HG03060 (cell line): ENCODE data around the gene UPF1.
"Not testable (repeated sequence)": the region's sequence is repeated elsewhere in the genome, so short reads cannot be mapped to it uniquely, and the experiment has no call there.

Experiments used
- ATAC-seq: cut with Tn5 transposase; IDR thresholded peaks from one replicate; pipeline ENCODE4 v1.9.1; 2021; ENCODE audit warnings: low read depth, moderate number of reproducible peaks; ENCODE audit not compliant: unreplicated experiment

UPF1 gene

DNA sequence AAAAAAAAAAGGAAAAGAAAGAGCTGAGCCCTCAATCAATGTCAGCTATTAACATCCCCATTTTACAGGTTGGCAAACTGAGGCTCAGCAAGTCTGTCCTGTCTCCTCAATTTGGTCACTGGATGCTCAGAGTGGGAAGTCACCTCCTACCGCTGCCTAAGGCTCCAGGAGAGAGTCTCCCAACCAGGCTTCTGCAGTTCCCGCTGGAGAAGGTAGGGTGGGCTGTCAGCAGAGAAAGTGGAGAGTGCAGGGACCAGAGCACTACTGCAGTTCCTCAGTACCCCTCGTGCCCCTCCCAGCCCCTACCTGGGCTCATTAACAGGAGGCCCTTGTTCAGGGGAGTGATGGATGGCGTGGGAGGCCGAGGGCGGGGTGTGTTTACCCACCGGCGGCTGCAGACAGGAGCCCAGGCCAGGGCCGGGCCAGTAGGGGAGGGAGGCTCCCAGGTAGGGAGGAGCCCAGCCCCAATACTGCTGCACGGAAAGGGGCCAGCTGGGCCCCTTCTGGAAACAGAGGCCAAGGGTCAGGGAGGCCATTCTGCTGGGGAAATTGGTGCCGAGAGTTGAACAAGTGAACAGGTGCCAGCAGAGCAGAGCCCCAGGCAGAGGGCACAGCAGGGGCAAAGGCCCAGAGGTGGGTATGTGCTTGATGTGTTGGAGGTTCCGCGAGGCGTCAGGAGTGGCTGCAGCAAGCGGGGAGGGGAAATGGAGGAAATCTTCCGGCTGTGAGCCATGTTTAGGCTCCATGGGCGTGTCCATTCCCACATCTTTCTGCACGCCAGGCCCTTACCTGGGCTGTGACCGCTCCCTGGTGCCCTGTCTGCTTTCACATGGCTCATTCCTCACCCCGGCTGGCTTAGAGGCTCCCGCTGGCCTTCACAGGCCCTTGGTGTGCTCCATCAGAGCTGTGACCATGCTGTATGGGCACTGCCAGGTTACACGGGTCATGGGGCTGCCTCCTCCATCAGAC, 33.1 kb upstream of the UPF1 start:
- ATAC-seq: no peak

DNA sequence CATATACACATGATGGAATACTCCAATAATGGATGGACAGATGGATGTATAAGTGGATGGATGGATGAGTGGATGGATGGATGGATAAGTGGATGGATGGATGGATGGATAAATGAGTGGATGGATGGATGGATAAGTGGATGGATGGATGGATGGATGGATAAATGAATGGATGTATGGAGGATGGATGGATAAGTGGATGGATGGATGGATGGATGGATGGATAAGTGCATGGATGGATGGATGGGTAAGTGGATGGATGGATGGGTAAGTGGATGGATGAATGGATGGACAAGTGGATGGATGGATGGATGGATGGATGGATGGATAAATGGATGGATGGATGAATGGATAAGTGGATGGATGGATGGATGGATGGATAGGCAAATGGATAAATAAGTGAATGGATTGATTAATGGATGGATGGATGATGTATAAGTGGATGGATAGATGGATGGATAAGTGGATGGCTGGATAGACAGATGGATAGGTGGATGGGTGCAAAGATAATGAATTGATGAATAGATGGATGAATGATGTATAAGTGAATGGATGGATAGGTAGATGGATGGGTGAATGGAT, 32.3 kb upstream of the UPF1 start:
- no peak for ATAC-seq

DNA sequence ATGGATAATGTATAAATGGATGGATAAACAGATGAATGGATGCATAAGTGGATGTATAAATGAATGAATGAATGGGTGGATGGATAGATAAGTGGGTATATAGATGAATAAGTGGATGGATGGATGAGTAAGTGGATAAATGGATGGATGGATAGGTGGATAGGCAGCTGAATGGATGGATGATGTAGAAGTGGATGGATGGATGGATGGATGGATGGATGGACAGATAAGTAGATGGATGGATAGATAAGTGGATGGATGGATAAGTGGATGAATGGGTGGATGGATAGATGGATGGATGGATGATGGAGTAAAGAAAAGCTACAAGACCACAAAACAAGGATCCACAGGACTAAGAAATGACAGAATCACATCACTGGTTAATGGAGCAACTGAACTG, 31.7 kb upstream of the UPF1 start:
- no peak for ATAC-seq

- ATAC-seq: no peak
Observed at GRCh38 chr19:18800636-18801035, 31.1 kb upstream of the UPF1 start.

GRCh38 chr19:18802354-18802753, 29.4 kb upstream of the UPF1 start:
- ATAC-seq: no peak

DNA sequence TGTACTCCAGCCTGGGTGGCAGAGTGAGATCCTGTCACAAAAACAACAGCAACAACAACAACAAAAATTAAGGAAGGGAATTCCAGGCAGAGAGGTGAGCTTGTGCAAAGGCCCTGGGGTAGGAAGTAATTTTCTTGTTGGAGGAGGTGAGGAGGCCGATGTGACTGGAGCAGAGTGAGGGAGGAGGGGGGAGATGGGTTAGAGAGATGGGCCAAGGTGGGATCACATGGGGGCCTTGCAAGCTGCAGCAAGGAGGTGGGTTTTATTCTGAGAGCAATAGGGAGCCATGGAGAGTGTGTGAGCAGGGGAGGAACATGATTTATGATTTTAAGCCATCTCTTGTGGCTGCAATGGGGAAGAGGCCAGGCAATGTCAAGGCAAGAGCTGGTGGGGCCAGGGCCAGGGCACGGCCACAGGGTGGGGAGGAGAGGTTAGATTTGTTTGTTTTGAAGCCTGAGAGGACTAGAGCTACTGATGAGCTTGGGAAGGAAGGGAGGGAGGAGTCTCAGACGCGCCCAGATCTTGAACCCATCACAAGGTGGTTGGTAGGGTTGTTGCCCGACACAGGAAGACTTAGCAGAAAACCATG, 28.1 kb upstream of the UPF1 start:
- no peak for ATAC-seq

GRCh38 chr19:18804139-18804601, 27.6 kb upstream of the UPF1 start:
- ATAC-seq: no peak

DNA sequence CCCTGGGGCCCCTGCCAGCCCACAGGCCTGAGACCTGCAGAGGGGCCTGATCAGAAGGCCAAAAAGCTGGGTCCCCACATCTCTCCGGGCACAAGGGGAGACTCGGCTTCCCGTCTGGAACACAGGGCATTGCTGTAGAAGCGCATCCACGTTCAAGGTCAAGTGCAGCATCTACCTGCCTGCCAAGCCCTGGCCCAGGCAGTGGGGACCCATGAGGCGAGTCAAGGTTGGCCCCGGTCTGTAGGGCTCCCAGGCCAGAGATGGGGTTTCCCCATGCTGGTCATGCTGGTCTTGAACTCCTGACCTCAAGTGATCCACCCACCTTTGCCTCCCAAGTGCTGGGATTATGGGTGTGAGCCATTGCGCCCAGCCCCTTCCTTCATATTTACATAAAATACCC, 27.1 kb upstream of the UPF1 start:
- ATAC-seq: no peak

- no peak for ATAC-seq
Observed at GRCh38 chr19:18807861-18808331, 23.9 kb upstream of the UPF1 start.

DNA sequence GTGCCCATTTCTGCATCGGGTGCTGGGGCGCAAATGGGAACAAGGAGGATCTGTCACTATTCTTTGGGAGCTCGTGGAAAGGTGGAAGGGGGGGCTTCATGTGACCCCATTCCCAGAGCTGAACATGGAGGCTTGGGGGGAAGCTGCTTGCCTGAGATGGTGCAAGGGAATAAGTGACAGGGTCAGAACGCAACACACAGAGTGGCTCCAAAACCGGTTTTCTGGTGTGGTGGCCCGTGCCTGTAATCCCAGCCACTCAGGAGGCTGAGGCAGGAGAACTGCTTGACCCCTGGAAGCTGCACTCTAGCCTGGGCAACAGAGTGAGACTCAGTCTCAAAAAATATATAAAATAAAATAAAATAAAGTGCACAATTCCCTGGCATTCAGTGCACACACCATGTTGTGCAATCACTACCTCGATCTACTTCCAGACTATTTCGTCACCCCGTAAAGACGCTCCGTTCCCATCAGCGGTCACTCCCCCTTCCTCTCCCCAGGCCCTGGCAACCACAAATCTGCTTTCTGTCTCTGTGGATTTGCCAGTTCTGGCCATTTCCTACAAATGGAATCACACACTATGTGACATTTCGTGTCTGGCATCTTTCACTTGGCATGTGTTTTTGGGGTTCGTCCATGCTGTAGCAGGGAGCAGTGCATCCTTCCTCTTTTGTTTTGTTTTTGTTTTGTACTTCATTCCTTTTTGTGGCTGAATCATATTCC, 22.4 kb upstream of the UPF1 start:
- ATAC-seq: no peak

GRCh38 chr19:18811638-18812037, 20.1 kb upstream of the UPF1 start:
- ATAC-seq: not testable (repeated sequence)

DNA sequence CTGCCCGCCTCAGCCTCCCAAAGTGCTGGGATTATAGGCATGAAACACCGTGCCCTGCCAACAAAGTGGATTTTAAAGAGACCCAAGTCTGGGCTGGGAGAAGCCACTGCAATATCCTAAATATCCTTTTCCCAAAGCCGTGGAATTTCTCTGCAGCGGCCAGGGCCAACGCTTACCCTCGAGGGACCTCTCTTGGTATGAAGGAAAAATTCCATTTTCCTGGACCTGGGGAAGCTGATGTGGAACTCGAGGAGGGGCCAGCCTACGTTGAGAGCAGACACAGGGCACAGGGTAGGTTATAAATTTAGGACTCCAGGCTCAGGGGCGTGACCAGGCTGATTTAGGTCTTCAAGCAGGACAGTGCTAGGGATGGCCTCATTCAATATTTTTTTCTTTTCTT, 17.7 kb upstream of the UPF1 start:
- no peak for ATAC-seq

DNA sequence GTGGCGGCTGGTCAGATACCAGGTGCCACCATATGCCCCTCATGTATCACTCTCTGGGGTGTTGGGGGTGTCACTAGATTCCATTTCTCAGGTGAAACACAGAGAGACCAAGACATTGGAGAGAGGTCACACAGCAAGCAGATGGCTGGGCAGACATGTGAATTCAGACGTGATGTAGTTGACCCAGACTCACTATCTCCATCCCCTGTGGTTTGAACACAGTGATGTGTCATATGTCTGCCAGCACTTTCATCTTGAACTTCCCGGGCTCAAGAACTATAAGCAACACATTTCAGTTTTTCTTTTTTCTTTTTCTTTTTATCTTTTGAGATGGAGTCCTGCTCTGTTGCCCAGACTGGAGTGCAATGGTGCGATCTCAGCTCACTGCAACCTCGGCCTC, 16.1 kb upstream of the UPF1 start:
- ATAC-seq: no peak

DNA sequence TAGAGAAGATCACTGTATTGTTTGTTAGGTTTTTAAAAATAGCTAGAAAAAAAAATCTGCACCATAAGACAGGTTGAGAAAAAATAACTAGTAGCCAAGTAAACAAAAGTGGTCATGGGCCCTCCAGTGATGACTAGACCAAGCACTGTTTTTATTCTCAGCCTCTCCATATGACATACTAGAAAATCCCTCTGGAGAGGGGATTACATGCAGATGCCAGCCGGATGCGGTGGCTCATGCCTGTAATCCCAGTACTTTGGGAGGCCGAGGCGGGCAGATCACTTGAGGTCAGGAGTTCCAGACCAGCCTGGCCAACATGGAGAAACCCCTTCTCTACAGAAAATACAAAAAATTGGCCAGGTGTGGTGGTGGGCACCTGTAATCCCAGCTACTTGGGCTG, 15.1 kb upstream of the UPF1 start:
- ATAC-seq: not testable (repeated sequence)

DNA sequence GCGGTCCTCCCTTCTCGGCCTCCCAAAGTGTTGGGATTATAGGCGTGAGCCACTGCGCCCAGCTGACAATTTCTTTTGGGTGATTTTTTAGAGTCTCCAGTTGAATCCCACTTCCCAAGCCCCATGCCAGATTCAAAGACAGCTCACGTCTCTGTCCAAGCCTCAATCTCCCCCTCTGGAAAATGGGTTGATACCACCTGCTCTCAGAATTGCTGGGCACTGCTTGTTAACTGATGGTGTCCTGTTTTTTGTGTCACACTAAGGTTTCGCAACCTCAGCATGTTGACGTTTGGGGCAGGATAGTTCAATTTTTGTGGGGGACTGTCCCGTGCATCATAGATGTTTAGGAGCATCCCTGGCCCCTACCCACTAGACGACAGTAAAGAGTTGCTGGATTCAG, 14.2 kb upstream of the UPF1 start:
- no peak for ATAC-seq

GRCh38 chr19:18828786-18829185, 3.0 kb upstream of the UPF1 start:
- ATAC-seq: no peak

- ATAC-seq: no peak
Observed at GRCh38 chr19:18830488-18830887, 1.3 kb upstream of the UPF1 start.

GRCh38 chr19:18832306-18833140, 764 bp downstream of the UPF1 start:
- ATAC-seq: peak; percentile 17

DNA sequence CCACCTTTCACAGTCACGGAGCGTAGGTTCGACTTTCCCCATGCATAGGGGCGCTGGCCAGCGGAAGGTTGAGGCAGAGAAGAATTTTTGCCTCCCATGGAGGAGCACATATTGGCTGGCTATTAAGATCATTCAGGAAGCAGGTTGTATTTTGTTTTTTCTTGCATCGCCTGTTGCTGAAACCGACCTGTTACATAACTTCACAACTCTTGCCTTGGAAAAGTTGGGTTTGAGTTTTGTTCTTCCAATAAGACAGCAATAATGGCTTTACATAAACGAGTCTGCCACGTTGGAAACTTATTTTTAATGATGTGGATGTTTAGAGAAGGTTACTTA, 1.4 kb downstream of the UPF1 start:
- no peak for ATAC-seq
